ENCODE data around the gene SHISA9.
A peak's percentile ranks its signal among the peaks of the same experiment; 100 is the strongest.
"Not testable (repeated sequence)": the region's sequence is repeated elsewhere in the genome, so short reads cannot be mapped to it uniquely, and the experiment has no call there.

SHISA9 gene

GRCh38 chr16:12901597-12902461 lies at the start of gene SHISA9:
SHISA9 (plus strand) TSS chr16:12901598.
- DNase-seq = no peak

GRCh38 chr16:12853972-12854371 lies 47.4 kb upstream of the SHISA9 start:
- no peak for DNase-seq

GRCh38 chr16:12857435-12857834 lies 44.0 kb upstream of the SHISA9 start:
- not testable (repeated sequence) for DNase-seq

GRCh38 chr16:12862327-12862726 lies 39.1 kb upstream of the SHISA9 start:
- DNase-seq = no peak

GRCh38 chr16:12862941-12863340 lies 38.5 kb upstream of the SHISA9 start:
- no peak for DNase-seq

- DNase-seq = no peak
These were observed 34.3 kb upstream of the SHISA9 start for GRCh38 chr16:12866981-12867551.

GRCh38 chr16:12868169-12868568 lies 33.2 kb upstream of the SHISA9 start:
- DNase-seq = no peak

- no peak for DNase-seq
These were observed 32.6 kb upstream of the SHISA9 start for GRCh38 chr16:12868788-12869187.

GRCh38 chr16:12869698-12870427 lies 31.5 kb upstream of the SHISA9 start:
- no peak for DNase-seq

GRCh38 chr16:12871784-12872183 lies 29.6 kb upstream of the SHISA9 start:
- DNase-seq = no peak

GRCh38 chr16:12874186-12874585 lies 27.2 kb upstream of the SHISA9 start:
- DNase-seq = no peak

- no peak for DNase-seq
These were observed 24.6 kb upstream of the SHISA9 start for GRCh38 chr16:12876778-12877177.

GRCh38 chr16:12878973-12879372 lies 22.4 kb upstream of the SHISA9 start:
- DNase-seq = no peak

- DNase-seq = no peak
These were observed 21.6 kb upstream of the SHISA9 start for GRCh38 chr16:12879812-12880211.

GRCh38 chr16:12881182-12881581 lies 20.2 kb upstream of the SHISA9 start:
- DNase-seq = no peak

GRCh38 chr16:12881740-12882139 lies 19.7 kb upstream of the SHISA9 start:
- no peak for DNase-seq

- DNase-seq = no peak
These were observed 15.7 kb upstream of the SHISA9 start for GRCh38 chr16:12885742-12886141.

- DNase-seq = no peak
These were observed 9.6 kb upstream of the SHISA9 start for GRCh38 chr16:12891836-12892235.

GRCh38 chr16:12893050-12893750 lies 8.2 kb upstream of the SHISA9 start:
- no peak for DNase-seq

GRCh38 chr16:12896562-12896961 lies 4.8 kb upstream of the SHISA9 start:
- DNase-seq = peak; percentile 10

GRCh38 chr16:12898551-12898950 lies 2.8 kb upstream of the SHISA9 start:
- no peak for DNase-seq

GRCh38 chr16:12899529-12900143 lies 1.8 kb upstream of the SHISA9 start:
- DNase-seq = no peak

- DNase-seq = no peak
These were observed 1.2 kb upstream of the SHISA9 start for GRCh38 chr16:12900156-12900555.
